ENCODE results near the gene C16orf86. TPM values are rescaled to one million over a fixed set of nuclear protein-coding genes. Genes with fewer than 3 reads are reported as not detected.

Gene C16orf86
- total RNA-seq, 1 experiment from 2014 or later = 0.79 TPM

GRCh38 chr16:67636713-67637112, 29.9 kb upstream of the C16orf86 start:
- BruUV-seq (replicated peaks) = no TSS peak
- Histone ChIP-seq H3K27me3 (ENCODE audit: insufficient read depth, low read length) (no peaks in the 10 kb centered on the region), H3K4me2 (ENCODE audit: low read length) (no peak overlapping the region), H3K79me2 (ENCODE audit: insufficient read depth, low read length) (peaks cover 11% of the 10 kb centered on the region; the same call in 1 of the 2 replicates), H3K4me3 (replicated peaks in 1 of 2; ENCODE audit: low read depth in 1 of 2, low read length in 2 of 2) (no peak overlapping the region), H3K36me3 (ENCODE audit: control insufficient read depth in 1 of 2, insufficient read depth in 2 of 2, low read length in 2 of 2) (peaks cover 25 to 40% of the 10 kb centered on the region in 2 experiments; a peak in 3 of 4 replicates), H3K9me3 (ENCODE audit: control insufficient read depth in 1 of 2, insufficient read depth in 1 of 2, low read depth in 1 of 2, low read length in 2 of 2) (no peaks in the 10 kb centered on the region), H3K4me1 (ENCODE audit: control insufficient read depth in 1 of 2, insufficient read depth in 2 of 2, low read length in 2 of 2) (no peaks in the 10 kb centered on the region), H2AFZ (ENCODE audit: low read depth, low read length, poor library complexity, severe bottlenecking) (no peak overlapping the region), H4K20me1 (ENCODE audit: insufficient read depth) (peaks cover 6% of the 10 kb centered on the region; the same call in 1 of the 2 replicates), H3K27ac (ENCODE audit: low read depth, low read length) (no peak overlapping the region), H3K9ac (ENCODE audit: low read length) (no peak overlapping the region), H3K9me2 (ENCODE audit: insufficient read depth) (no peaks in the 10 kb centered on the region)
- CTCF ChIA-PET = no interaction called here
- TF ChIP-seq ZBTB33 (IDR thresholded peaks at IDR 0.05; ENCODE audit: extremely low read depth, insufficient replicate concordance, low read length) = no peak
- no peak for TF ChIP-seq CTCF (IDR thresholded peaks at IDR 0.05 in 2 of 3, conservative IDR thresholded peaks at IDR 0.05 in 1 of 3; ENCODE audit: borderline replicate concordance in 1 of 3, insufficient read depth in 1 of 3, low read depth in 2 of 3, low read length in 2 of 3)
- TF ChIP-seq JUND (IDR thresholded peaks at IDR 0.05) = no peak
- TF ChIP-seq MAX (IDR thresholded peaks at IDR 0.05) = no peak
- TF ChIP-seq ZNF274 (IDR thresholded peaks at IDR 0.05; ENCODE audit: low read depth, low read length) = no peak
- TF ChIP-seq ATF3 (IDR thresholded peaks at IDR 0.05) = no peak
- TF ChIP-seq EZH2 (IDR thresholded peaks at IDR 0.05) = no peak
- no peak for TF ChIP-seq CEBPB (IDR thresholded peaks at IDR 0.05; ENCODE audit: low read depth)
- no peak for TF ChIP-seq ZFX (IDR thresholded peaks at IDR 0.05)
- no peak for TF ChIP-seq YY1 (IDR thresholded peaks at IDR 0.05; ENCODE audit: extremely low read depth, insufficient replicate concordance, low read depth, low read length)
- TF ChIP-seq ELF1 (IDR thresholded peaks at IDR 0.05; ENCODE audit: borderline replicate concordance, low read depth) = no peak
- POLR2A ChIA-PET = no interaction called here
- ATAC-seq = no peak
- intact Hi-C loops (cut with micrococcal nuclease) = no loop called here
- RAD21 ChIA-PET (ENCODE audit: low non-redundant PET in 1 of 2, low total read pairs in 2 of 2, uncharacterized antibody in 2 of 2, unreplicated experiment in 2 of 2) = no interaction called here
- DNase-seq (ENCODE audit: low read depth, low spot score) = no peak

Measured in HCT116 (cell line).